ENCODE data around the gene PXYLP1.

- TF ChIP-seq, protein P1, sequence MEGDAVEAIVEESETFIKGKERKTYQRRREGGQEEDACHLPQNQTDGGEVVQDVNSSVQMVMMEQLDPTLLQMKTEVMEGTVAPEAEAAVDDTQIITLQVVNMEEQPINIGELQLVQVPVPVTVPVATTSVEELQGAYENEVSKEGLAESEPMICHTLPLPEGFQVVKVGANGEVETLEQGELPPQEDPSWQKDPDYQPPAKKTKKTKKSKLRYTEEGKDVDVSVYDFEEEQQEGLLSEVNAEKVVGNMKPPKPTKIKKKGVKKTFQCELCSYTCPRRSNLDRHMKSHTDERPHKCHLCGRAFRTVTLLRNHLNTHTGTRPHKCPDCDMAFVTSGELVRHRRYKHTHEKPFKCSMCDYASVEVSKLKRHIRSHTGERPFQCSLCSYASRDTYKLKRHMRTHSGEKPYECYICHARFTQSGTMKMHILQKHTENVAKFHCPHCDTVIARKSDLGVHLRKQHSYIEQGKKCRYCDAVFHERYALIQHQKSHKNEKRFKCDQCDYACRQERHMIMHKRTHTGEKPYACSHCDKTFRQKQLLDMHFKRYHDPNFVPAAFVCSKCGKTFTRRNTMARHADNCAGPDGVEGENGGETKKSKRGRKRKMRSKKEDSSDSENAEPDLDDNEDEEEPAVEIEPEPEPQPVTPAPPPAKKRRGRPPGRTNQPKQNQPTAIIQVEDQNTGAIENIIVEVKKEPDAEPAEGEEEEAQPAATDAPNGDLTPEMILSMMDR (IDR thresholded peaks at IDR 0.05), result no peak
- TF ChIP-seq POLR2A (IDR thresholded peaks at IDR 0.05) (no peak), EP300 (IDR thresholded peaks at IDR 0.05) (no peak)
These were observed 41.5 kb downstream of the PXYLP1 start for GRCh38 chr3:141272906-141273662.

Data from tibial nerve (tissue), 4 donors.